NCI-H82 (cell line): ENCODE data around the gene ZNF407.

ENCODE experiments used
- DNase-seq: peaks from one replicate; lab custom pipeline; 2025; lab: John Stamatoyannopoulos, UW

The ZNF407 gene

DNA sequence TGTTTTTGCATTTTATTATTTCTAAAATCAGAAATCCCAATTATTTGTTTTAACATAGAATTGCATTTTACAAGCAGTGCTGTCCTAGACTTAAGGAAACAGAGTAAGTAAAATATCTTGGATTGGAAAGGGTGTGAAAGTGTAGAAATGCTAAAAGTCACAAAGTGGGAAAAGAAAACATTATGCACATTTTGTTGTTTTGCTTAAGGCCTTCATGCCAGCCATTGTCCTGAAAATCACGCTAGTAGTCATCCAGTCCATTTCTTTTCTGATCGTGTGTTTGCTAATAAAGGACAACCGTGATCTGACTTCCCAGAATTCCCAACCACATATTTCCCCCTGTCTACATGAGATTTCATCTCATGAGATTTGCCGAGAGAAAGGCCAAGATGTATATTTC, 412.2 kb downstream of the ZNF407 start:
- no peak for DNase-seq

DNA sequence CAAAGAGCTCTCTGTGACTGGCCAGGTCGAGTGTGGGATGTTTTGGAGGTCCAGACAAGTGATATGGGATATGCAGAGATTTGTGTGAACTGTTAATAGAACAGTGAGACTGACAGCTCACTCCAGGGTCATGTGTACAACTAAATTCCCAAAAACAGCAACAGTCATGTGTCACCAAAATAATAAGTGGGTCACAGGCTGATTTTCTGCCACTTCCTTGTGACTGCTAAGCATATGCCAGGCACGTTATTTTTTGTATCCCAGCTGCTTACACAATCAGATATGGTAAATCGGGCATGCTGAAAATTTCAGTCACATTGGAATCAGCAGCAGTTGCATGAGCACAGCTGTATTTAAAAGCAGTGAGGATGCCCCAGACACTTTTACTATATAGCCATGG, 412.6 kb downstream of the ZNF407 start:
- no peak for DNase-seq

GRCh38 chr18:75010689-75011088, 413.0 kb downstream of the ZNF407 start:
- DNase-seq, result no peak

DNA sequence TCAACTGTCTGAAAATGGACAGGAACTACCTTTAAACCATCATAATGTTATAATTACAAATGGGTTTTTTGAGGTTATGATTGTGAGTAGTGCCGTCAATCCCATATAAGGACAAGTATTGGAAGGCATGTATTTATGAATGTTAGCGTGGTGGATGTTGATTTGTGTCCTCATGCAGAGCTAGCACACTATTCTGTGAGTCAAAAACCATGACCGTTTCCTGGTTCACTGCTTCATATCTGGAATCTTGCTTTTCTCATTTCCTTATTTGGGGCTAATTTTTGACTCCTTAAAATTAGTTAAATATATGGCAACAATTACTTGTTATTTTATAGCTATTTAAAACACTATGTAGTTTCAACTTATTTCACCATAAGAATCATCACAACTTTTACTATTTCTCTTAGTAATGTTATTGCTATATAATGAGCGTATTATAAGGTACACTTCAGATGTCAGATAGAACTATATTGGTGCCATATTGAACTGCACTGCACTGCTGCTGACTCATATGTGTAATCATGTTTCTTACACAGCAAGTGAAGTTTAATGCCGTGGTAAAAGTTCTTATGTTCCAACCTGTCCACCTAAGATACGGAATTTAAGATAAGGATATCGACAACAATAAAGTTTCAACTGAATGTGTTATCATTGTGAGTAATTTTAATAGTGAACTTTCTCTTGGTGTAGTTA, 418.5 kb downstream of the ZNF407 start:
- DNase-seq, result no peak

- DNase-seq, result no peak
Observed at GRCh38 chr18:75023473-75023872, 425.8 kb downstream of the ZNF407 start.

DNA sequence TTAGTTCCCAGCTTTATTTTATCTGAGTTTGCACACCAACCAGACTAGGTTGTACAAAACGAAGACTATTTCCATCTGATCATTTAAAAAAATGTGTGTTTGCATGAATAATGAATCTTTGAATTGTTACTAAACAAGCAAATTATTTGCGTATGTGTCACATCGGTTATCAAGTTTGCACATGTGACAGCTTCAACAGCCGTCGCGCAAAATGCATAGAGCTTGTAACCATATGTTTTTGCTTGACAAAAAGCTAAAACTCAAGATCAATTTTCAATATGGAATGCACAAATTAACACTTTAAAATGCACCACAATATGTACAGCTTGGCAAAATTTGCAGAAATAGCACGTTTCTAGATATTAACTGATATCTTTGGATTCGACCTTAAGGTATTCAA, 427.2 kb downstream of the ZNF407 start:
- no peak for DNase-seq

GRCh38 chr18:75025573-75025972, 427.9 kb downstream of the ZNF407 start:
- DNase-seq, result no peak

GRCh38 chr18:75029481-75029880, 431.8 kb downstream of the ZNF407 start:
- no peak for DNase-seq

DNA sequence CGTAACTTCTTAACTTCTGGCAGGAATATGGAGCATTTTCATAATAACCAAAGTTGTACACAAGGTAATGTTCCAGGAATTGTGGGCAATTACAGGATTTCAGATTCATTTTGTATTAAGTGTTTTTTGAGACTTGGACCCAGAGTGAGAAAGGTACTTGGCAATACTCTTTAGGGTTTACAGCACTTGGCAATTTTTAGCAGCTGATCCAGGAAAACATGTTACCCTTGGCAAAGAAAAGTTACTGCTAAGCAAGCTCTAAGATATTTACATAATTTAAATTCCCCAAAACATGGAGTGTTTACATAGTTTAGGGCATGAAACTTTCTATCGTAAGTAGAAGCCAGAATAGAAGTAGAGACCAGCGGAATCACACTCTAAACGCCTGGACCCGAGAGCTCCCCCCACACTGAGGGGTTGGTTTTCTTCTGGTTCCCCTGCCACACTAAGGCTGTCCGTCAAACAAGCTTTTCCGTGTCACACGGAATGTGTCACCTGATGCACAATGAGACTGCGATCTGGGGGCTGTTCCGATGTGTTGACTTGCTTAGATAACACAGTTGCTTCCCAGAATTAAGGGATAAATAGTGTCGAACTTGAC, 434.1 kb downstream of the ZNF407 start:
- no peak for DNase-seq

DNA sequence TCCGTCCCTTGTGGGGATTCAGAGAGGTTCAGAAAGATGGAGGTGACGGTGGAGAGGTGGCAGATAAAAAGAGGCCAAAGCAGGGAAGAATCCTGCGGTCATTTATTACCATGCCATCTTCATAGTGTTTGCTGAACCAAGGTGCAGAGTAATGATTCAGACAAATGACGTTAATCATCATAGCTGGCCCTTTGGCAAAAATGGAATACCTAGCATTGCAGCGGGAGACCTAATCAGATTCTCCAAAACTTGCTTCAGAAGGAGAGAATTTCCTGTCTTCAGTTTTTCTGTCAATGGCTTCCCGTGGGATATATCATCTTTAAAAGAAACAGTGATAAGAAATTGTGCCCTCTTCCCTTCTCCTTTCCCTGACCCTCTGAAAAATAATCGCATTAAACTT, 435.8 kb downstream of the ZNF407 start:
- no peak for DNase-seq

- no peak for DNase-seq
Observed at GRCh38 chr18:75034937-75035336, 437.3 kb downstream of the ZNF407 start.

- no peak for DNase-seq
Observed at GRCh38 chr18:75035928-75036327, 438.3 kb downstream of the ZNF407 start.

GRCh38 chr18:75036917-75037688, 439.4 kb downstream of the ZNF407 start:
- no peak for DNase-seq

DNA sequence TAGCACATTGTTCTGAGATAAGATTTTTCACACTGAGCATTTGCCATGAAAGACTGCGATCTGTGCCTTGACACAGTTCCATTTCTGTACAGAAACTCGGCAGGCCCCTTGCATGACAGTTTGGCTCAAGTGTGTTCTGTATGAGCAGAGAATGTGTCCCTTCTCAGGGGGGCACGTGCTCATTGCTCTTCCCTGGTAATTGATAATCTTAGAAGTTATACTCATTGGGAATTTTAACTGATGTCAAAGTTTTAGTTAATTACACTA, 440.0 kb downstream of the ZNF407 start:
- no peak for DNase-seq

- DNase-seq, result peak; percentile 36
Observed at GRCh38 chr18:75041586-75041985, 443.9 kb downstream of the ZNF407 start.

DNA sequence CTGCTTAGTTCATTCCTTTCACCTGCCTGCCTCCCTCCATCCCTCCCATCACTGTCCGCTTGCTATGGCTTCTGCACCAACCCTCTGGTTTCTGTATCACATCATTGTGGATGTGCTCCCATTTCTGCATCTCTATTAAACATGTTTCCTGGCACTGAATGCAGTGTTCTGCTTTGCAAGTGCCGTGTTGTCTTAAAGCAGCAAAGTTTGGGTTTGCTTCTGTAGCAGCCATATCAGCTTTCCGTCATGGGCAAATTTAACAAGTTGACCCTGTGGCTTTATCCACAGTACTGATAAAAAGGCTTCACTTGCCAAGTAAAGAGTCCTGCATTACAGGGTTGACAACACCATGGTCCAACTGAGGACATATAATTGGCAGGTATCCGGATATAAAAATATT, 445.8 kb downstream of the ZNF407 start:
- no peak for DNase-seq

GRCh38 chr18:75044296-75044695, 446.6 kb downstream of the ZNF407 start:
- no peak for DNase-seq

GRCh38 chr18:75044791-75045190, 447.1 kb downstream of the ZNF407 start:
- DNase-seq, result no peak

- no peak for DNase-seq
Observed at GRCh38 chr18:75045272-75045671, 447.6 kb downstream of the ZNF407 start.

DNA sequence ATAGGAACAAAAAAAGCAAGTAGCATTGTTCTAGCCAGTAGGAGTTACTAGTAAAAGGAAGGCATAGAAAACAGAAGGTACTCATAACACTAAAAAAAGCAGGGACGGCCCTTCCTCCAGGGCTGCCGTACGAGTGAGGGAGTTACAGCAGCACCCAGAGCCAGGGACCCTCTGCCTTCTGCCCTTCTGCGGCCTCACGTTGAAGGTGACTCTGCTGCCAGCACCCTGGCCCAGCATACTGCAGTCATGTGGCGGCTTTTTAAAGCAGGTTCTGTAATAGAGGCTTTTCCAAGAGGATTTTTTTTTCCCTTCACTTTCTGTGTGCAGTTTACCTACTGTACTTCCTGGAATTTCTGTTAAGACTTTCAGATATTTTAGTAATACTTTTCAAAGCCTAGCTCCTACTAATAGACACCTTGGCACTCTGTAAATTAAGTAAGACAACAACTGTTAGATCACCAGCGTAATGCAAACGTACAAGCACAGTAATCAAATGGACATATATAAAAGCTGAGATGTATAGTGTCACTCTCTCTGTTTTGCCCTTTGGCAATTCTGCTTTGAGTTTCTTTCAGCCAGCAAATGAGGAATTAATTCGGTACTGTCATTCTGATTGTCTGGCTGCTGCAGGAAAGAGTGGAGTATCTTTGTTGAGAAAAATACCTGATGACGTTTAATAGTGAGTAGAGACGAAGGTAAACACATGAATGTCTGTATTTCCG, 449.7 kb downstream of the ZNF407 start:
- no peak for DNase-seq

- DNase-seq, result no peak
Observed at GRCh38 chr18:75048776-75049454, 451.2 kb downstream of the ZNF407 start.

GRCh38 chr18:75049455-75049789, 451.8 kb downstream of the ZNF407 start:
- no peak for DNase-seq
